Measurements from ENCODE around the gene GRPR. TPM values are rescaled to one million over a fixed set of nuclear protein-coding genes. Genes with fewer than 3 reads are reported as not detected.

The GRPR gene
- total RNA-seq, 4 donors from 2014 or later: 0.67 TPM; not detected in 3

- DNase-seq: no peak
- H3K9me3 ChIP-seq: no peaks in the 10 kb centered on the region
- 65 to 67% methylated on average over 10 of the region's 10 CpGs for WGBS, 2 donors
- H3K27ac ChIP-seq: no peak overlapping the region
- no peaks in the 10 kb centered on the region for H3K36me3 ChIP-seq
- H3K4me3 ChIP-seq (replicated peaks in 1 of 3): no peak overlapping the region
- TF ChIP-seq POLR2A (IDR thresholded peaks at IDR 0.05): no peak
- TF ChIP-seq CTCF (IDR thresholded peaks at IDR 0.05): no peak
- H3K4me1 ChIP-seq: no peaks in the 10 kb centered on the region
- intact Hi-C loops (cut with DNase I): no loop called here
- H3K27me3 ChIP-seq: no peaks in the 10 kb centered on the region
These were observed 40.8 kb upstream of the GRPR start for GRCh38 chrX:16082470-16083085.

DNA sequence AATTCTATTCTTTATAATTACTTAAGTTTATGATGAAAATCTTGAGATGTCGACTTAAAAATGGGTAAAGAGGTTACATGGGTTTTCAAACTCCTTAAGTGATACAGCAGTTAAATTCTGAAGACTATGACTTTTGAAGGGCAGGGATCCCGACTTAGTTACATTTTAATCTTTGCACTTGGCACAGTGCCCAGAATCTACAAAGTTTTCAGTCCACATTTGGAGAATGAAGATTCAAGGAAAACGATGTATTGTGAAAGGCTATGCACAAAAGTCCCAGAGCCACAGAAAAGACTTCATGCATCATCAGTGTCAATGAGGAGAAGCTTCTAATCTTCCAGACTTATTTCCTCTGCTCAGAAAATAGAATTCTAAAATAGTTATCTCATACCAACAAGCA lies 36.3 kb upstream of the GRPR start:
- H3K27me3 ChIP-seq: no peaks in the 10 kb centered on the region
- no peak overlapping the region for H3K4me3 ChIP-seq (replicated peaks in 1 of 3)
- no peak for TF ChIP-seq POLR2A (IDR thresholded peaks at IDR 0.05)
- no peak for TF ChIP-seq CTCF (IDR thresholded peaks at IDR 0.05)
- H3K36me3 ChIP-seq: no peaks in the 10 kb centered on the region
- 22 to 36% methylated on average over 3 of the region's 3 CpGs for WGBS, 2 donors
- H3K9me3 ChIP-seq: no peaks in the 10 kb centered on the region
- H3K4me1 ChIP-seq: no peaks in the 10 kb centered on the region
- intact Hi-C loops (cut with DNase I): no loop called here
- DNase-seq: no peak
- H3K27ac ChIP-seq: no peak overlapping the region

DNA sequence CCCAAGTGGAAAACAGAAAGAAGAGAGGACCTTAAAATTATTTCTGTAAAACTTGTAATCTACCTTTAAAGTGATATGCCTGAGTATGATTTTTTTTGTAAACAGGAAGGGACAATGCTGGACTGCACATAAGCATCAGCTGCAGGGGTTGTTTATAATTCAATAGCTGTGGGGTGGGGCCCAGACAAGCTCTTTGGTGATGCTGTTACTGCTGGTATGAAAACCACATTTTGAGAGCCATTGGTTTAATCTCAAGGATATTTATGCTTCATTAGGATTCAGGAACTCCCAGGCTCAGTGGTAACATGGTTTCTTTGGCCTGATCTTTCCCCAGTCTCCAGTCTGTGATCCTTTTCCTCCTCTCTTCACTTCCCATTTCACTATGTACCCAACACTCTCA lies 34.3 kb upstream of the GRPR start:
- Histone ChIP-seq H3K27me3 (no peaks in the 10 kb centered on the region), H3K4me3 (replicated peaks in 1 of 3) (no peak overlapping the region), H3K4me1 (no peaks in the 10 kb centered on the region), H3K36me3 (no peaks in the 10 kb centered on the region), H3K9me3 (no peaks in the 10 kb centered on the region), H3K27ac (no peak overlapping the region)
- TF ChIP-seq POLR2A (IDR thresholded peaks at IDR 0.05): no peak
- TF ChIP-seq CTCF (IDR thresholded peaks at IDR 0.05): no peak
- intact Hi-C loops (cut with DNase I): no loop called here
- DNase-seq: no peak

DNA sequence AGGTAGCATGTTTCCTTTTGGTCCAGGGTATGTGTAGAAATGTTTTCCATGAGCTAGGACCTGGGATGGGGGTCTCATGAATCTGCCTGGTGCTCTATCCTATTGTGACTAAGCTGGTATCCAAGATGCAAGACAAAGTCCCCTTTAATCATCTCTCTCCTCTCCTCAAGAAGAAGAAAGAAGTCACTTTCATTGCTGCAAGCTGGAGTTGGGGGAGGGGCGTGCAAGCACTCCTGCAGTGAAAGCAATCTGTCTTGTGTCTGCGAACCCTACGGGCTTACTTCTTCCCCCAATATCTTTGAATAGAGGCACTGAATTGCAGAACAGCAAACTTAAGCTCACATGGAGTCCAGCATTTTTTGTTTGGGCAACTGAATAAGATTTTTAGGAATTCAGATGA lies 27.2 kb upstream of the GRPR start:
- H3K4me3 ChIP-seq (replicated peaks in 1 of 3): no peak overlapping the region
- DNase-seq: no peak
- no peak for TF ChIP-seq CTCF (IDR thresholded peaks at IDR 0.05)
- no peak for TF ChIP-seq POLR2A (IDR thresholded peaks at IDR 0.05)
- intact Hi-C loops (cut with DNase I): no loop called here
- H3K4me1 ChIP-seq: no peaks in the 10 kb centered on the region
- H3K36me3 ChIP-seq: no peaks in the 10 kb centered on the region
- no peaks in the 10 kb centered on the region for H3K9me3 ChIP-seq
- WGBS, 2 donors: 58 to 60% methylated on average over 3 of the region's 3 CpGs
- no peaks in the 10 kb centered on the region for H3K27me3 ChIP-seq
- H3K27ac ChIP-seq: no peak overlapping the region

DNA sequence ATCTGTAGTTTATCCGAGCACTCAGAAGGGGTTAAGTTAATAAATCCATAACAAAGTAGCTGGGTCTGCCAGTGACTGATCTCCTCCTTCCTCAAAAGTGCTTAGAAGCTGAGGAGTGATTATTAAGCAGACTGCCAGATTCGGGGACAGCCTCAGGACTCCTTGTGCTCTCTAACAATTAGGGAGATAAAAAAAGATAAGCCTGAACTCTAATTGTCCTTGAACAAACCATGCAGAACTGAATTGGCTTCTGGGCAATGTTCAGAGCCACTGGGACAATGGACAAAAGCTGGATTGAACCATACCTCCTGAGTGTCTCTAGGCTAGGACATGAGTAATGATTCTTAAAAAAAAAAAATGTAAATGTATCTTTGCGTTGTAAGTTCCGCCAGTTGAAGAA lies 22.7 kb upstream of the GRPR start:
- H3K36me3 ChIP-seq: no peaks in the 10 kb centered on the region
- H3K4me1 ChIP-seq: no peaks in the 10 kb centered on the region
- H3K4me3 ChIP-seq (replicated peaks in 1 of 3): no peak overlapping the region
- H3K9me3 ChIP-seq: no peaks in the 10 kb centered on the region
- H3K27me3 ChIP-seq: no peaks in the 10 kb centered on the region
- 42 to 56% methylated on average over 4 of the region's 4 CpGs for WGBS, 2 donors
- intact Hi-C loops (cut with DNase I): no loop called here
- H3K27ac ChIP-seq: no peak overlapping the region
- no peak for DNase-seq
- TF ChIP-seq CTCF (IDR thresholded peaks at IDR 0.05) (no peak), POLR2A (IDR thresholded peaks at IDR 0.05) (no peak)
